Tracheal epithelial cell (primary cell): ENCODE results near the gene HMGN3. TPM values are rescaled to one million over a fixed set of nuclear protein-coding genes. Genes with fewer than 3 reads are reported as not detected.

ENCODE experiments used
- total RNA-seq: library from RNA; depleted of rRNA; stranded (reverse); fragments of >200 nt; gene quantifications from 2 replicates; pipeline ENCODE4 v1.2.1, GENCODE V29; 2014

Gene HMGN3
- total RNA-seq: 18.8 and 44.1 TPM in 2 replicates

GRCh38 chr6:79234150-79235022 lies at the start of gene HMGN3:
TSS of gene HMGN3 (minus strand) at chr6:79234682.

Other genes with a start within 250 kb of the HMGN3 start
- 11.3 and 17.5 TPM in 2 replicates for gene PHIP, start 156.4 kb downstream of the HMGN3 start, total RNA-seq